Gastroesophageal sphincter (tissue), 3 donors: ENCODE results near the gene CADM1.

Source experiments
- CTCF ChIP-seq, 4 experiments: fragments of 200-600 bp in 2 of 4; fragments of 450-650 bp in 2 of 4; sonication (generic) in 1 of 4; IDR thresholded peaks; one replicate each; pipeline ENCODE4 v1.5.1; 2017 to 2019; ENCODE audit warnings: antibody characterized with exemption in 4 of 4, mild to moderate bottlenecking in 2 of 4, moderate library complexity in 2 of 4
- POLR2AphosphoS5 ChIP-seq: sonication (generic); formaldehyde crosslinking; IDR thresholded peaks from one replicate; pipeline ENCODE4 v1.6.1; 2017; ENCODE audit warnings: antibody characterized with exemption

- TF ChIP-seq POLR2AphosphoS5, result no peak
- TF ChIP-seq CTCF (IDR thresholded peaks at IDR 0.05), result no peak
These were observed 322.7 kb downstream of the CADM1 start for GRCh38 chr11:115181538-115181937.
